ENCODE data around the gene TOGARAM2.

The TOGARAM2 gene

GRCh38 chr2:29024882-29025430 lies 43.9 kb downstream of the TOGARAM2 start:
- DNase-seq: no peak

GRCh38 chr2:29025711-29026110 lies 44.6 kb downstream of the TOGARAM2 start:
- no peak for DNase-seq

- DNase-seq: no peak
Measured at GRCh38 chr2:29031046-29031445, 49.9 kb downstream of the TOGARAM2 start.

- DNase-seq: no peak
Measured at GRCh38 chr2:29032189-29032588, 51.1 kb downstream of the TOGARAM2 start.

- DNase-seq: no peak
Measured at GRCh38 chr2:29033172-29033571, 52.1 kb downstream of the TOGARAM2 start.

GRCh38 chr2:29033656-29034055 lies 52.6 kb downstream of the TOGARAM2 start:
- DNase-seq: no peak

- DNase-seq: no peak
Measured at GRCh38 chr2:29035016-29035745, 54.1 kb downstream of the TOGARAM2 start.

- DNase-seq: no peak
Measured at GRCh38 chr2:29039718-29040480, 58.8 kb downstream of the TOGARAM2 start.

- no peak for DNase-seq
Measured at GRCh38 chr2:29040552-29040951, 59.5 kb downstream of the TOGARAM2 start.

- DNase-seq: no peak
Measured at GRCh38 chr2:29041161-29041660, 60.1 kb downstream of the TOGARAM2 start.

- DNase-seq: no peak
Measured at GRCh38 chr2:29042561-29043075, 61.5 kb downstream of the TOGARAM2 start.

- no peak for DNase-seq
Measured at GRCh38 chr2:29044459-29044858, 63.4 kb downstream of the TOGARAM2 start.

- DNase-seq: no peak
Measured at GRCh38 chr2:29046321-29046720, 65.2 kb downstream of the TOGARAM2 start.

- DNase-seq: no peak
Measured at GRCh38 chr2:29047083-29047845, 66.2 kb downstream of the TOGARAM2 start.

- no peak for DNase-seq
Measured at GRCh38 chr2:29050591-29050990, 69.5 kb downstream of the TOGARAM2 start.

GRCh38 chr2:29051730-29052129 lies 70.6 kb downstream of the TOGARAM2 start:
- no peak for DNase-seq

GRCh38 chr2:29052807-29053206 lies 71.7 kb downstream of the TOGARAM2 start:
- no peak for DNase-seq

GRCh38 chr2:29053223-29053622 lies 72.1 kb downstream of the TOGARAM2 start:
- DNase-seq: no peak

GRCh38 chr2:29053670-29054400 lies 72.7 kb downstream of the TOGARAM2 start:
- DNase-seq: no peak

- no peak for DNase-seq
Measured at GRCh38 chr2:29054430-29054829, 73.3 kb downstream of the TOGARAM2 start.

GRCh38 chr2:29055601-29056000 lies 74.5 kb downstream of the TOGARAM2 start:
- no peak for DNase-seq

GRCh38 chr2:29056452-29056851 lies 75.4 kb downstream of the TOGARAM2 start:
- DNase-seq: no peak
